GM19025 (cell line): ENCODE data around the gene PRKAR1B.

Experiments used
- ATAC-seq: cut with Tn5 transposase; IDR thresholded peaks from one replicate; pipeline ENCODE4 v1.9.1; 2021; ENCODE audit warnings: mild to moderate bottlenecking, low read depth, moderate library complexity; ENCODE audit not compliant: unreplicated experiment

Gene PRKAR1B

GRCh38 chr7:608361-608760 lies 118.7 kb downstream of the PRKAR1B start:
- ATAC-seq, result no peak

- ATAC-seq, result no peak
Observed at GRCh38 chr7:607938-608337, 119.1 kb downstream of the PRKAR1B start.

- no peak for ATAC-seq
Observed at GRCh38 chr7:605661-606450, 121.2 kb downstream of the PRKAR1B start.

GRCh38 chr7:604884-605531 lies 122.1 kb downstream of the PRKAR1B start:
- ATAC-seq, result no peak

- ATAC-seq, result peak; percentile 67
Observed at GRCh38 chr7:604001-604883, 122.8 kb downstream of the PRKAR1B start.

- no peak for ATAC-seq
Observed at GRCh38 chr7:603152-603951, 123.7 kb downstream of the PRKAR1B start.

GRCh38 chr7:602341-603141 lies 124.5 kb downstream of the PRKAR1B start:
- no peak for ATAC-seq

- peak; percentile 43 for ATAC-seq
Observed at GRCh38 chr7:601595-602340, 125.3 kb downstream of the PRKAR1B start.

- no peak for ATAC-seq
Observed at GRCh38 chr7:601036-601594, 126.0 kb downstream of the PRKAR1B start.

GRCh38 chr7:600149-601035 lies 126.7 kb downstream of the PRKAR1B start:
- no peak for ATAC-seq

- ATAC-seq, result no peak
Observed at GRCh38 chr7:598899-599298, 128.2 kb downstream of the PRKAR1B start.

GRCh38 chr7:597348-598178 lies 129.5 kb downstream of the PRKAR1B start:
- ATAC-seq, result no peak

- ATAC-seq, result no peak
Observed at GRCh38 chr7:596819-597182, 130.3 kb downstream of the PRKAR1B start.

GRCh38 chr7:596071-596818 lies 130.8 kb downstream of the PRKAR1B start:
- no peak for ATAC-seq

- ATAC-seq, result no peak
Observed at GRCh38 chr7:595621-596010, 131.5 kb downstream of the PRKAR1B start.
